Fibroblast of mammary gland (primary cell): ENCODE data around the gene LAMTOR4.

Experiments
- DNase-seq: peaks from one replicate; pipeline ENCODE4 v3.0.0-alpha.2; 2010; ENCODE audit warnings: low read depth
- H3K4me3 ChIP-seq: 2 replicates; pipeline ENCODE4 v1.5.1; 2011; ENCODE audit warnings: low read depth, mild to moderate bottlenecking, low read length, moderate library complexity; ENCODE audit not compliant: control insufficient read depth
- TF ChIP-seq, protein P1 (sequence below): conservative IDR thresholded peaks from 2 replicates; pipeline ENCODE4 v1.5.1; 2011; ENCODE audit warnings: low read depth, low read length, inconsistent platforms; ENCODE audit not compliant: control insufficient read depth, insufficient read depth

LAMTOR4 gene

DNA sequence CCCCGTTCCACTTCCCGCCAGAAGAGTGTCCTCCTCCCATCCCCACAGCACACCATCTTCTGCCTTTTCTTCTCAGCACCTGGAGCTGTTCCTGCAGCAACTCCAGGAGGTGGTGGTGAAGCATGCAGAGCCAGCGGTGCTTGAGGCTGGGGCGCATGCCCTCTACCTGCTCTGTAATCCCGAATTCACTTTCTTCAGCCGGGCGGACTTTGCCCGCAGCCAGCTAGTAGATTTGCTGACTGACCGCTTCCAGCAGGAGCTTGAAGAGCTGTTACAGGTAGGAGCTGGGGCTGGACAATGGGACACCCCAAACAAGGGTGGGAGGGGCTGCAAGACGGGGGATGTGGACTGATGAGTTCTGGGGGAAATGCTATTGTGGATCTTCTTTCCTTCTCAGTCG is 52.0 kb downstream of the LAMTOR4 start:
- no peak overlapping the region for H3K4me3 ChIP-seq
- TF ChIP-seq, protein P1, sequence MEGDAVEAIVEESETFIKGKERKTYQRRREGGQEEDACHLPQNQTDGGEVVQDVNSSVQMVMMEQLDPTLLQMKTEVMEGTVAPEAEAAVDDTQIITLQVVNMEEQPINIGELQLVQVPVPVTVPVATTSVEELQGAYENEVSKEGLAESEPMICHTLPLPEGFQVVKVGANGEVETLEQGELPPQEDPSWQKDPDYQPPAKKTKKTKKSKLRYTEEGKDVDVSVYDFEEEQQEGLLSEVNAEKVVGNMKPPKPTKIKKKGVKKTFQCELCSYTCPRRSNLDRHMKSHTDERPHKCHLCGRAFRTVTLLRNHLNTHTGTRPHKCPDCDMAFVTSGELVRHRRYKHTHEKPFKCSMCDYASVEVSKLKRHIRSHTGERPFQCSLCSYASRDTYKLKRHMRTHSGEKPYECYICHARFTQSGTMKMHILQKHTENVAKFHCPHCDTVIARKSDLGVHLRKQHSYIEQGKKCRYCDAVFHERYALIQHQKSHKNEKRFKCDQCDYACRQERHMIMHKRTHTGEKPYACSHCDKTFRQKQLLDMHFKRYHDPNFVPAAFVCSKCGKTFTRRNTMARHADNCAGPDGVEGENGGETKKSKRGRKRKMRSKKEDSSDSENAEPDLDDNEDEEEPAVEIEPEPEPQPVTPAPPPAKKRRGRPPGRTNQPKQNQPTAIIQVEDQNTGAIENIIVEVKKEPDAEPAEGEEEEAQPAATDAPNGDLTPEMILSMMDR, result no peak
- DNase-seq, result no peak
